ENCODE measurements around the gene FAM89B. TPM values are rescaled to one million over a fixed set of nuclear protein-coding genes. Genes with fewer than 3 reads are reported as not detected.

The FAM89B gene
- total and polyA plus RNA-seq, 10 donors, result 34.5 to 66.1 (median 48.4) TPM

GRCh38 chr11:65620666-65621065 lies 48.3 kb downstream of the FAM89B start:
- Histone ChIP-seq H3K27me3 (replicated peaks in 1 of 7) (no peaks in the 10 kb centered on the region), H3K9me3 (no peaks in the 10 kb centered on the region), H3K4me3 (no peak overlapping the region), H3K36me3 (peaks cover 10 to 89% (median 84%) of the 10 kb centered on the region in 6 donors), H3K4me1 (peaks cover 12 to 60% (median 30%) of the 10 kb centered on the region in 6 donors), H3K27ac (no peak overlapping the region)
- WGBS, 5 donors, result 89 to 95% (median 92%) methylated on average over 17 to 19 of the region's 19 CpGs
- peak; percentile 74 for DNase-seq
- intact Hi-C loops (cut with DNase I; ENCODE audit: low total_unique reads), result no loop called here
- TF ChIP-seq POLR2A (IDR thresholded peaks at IDR 0.05) (no peak), POLR2AphosphoS5 (IDR thresholded peaks at IDR 0.05) (peak in 1 of 3 donors; percentile 42)

DNA sequence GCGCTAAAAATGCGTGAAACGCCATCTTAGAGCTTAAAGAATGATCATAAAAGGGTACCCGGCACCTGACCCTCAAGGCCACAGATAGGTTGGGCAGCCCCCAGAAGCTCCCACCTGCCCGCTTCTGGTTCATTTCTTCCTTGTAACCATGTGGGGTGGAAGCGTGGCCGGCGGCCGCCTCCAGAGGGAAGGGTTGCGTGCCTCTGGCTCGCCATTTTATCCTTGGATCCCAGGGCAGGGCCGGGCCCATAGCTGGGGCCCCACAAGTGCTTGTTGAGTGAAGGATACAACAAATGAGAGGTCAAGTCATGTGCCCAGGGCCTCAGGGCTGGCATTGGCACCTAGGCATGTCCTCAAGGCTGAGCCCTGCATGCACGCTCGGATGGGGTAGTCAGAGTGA lies 49.1 kb downstream of the FAM89B start:
- Histone ChIP-seq H3K27me3 (replicated peaks in 1 of 7) (no peaks in the 10 kb centered on the region), H3K4me1 (peaks cover 8 to 62% (median 33%) of the 10 kb centered on the region in 6 donors), H3K9me3 (no peaks in the 10 kb centered on the region), H3K27ac (no peak overlapping the region), H3K4me3 (no peak overlapping the region), H3K36me3 (peaks cover 10 to 97% (median 91%) of the 10 kb centered on the region in 6 donors)
- TF ChIP-seq, protein P1, sequence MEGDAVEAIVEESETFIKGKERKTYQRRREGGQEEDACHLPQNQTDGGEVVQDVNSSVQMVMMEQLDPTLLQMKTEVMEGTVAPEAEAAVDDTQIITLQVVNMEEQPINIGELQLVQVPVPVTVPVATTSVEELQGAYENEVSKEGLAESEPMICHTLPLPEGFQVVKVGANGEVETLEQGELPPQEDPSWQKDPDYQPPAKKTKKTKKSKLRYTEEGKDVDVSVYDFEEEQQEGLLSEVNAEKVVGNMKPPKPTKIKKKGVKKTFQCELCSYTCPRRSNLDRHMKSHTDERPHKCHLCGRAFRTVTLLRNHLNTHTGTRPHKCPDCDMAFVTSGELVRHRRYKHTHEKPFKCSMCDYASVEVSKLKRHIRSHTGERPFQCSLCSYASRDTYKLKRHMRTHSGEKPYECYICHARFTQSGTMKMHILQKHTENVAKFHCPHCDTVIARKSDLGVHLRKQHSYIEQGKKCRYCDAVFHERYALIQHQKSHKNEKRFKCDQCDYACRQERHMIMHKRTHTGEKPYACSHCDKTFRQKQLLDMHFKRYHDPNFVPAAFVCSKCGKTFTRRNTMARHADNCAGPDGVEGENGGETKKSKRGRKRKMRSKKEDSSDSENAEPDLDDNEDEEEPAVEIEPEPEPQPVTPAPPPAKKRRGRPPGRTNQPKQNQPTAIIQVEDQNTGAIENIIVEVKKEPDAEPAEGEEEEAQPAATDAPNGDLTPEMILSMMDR (IDR thresholded peaks at IDR 0.05 in 8 of 11, conservative IDR thresholded peaks at IDR 0.05 in 3 of 11), result no peak
- peak in 1 of 3 donors; percentile 18 for TF ChIP-seq POLR2AphosphoS5 (IDR thresholded peaks at IDR 0.05)
- intact Hi-C loops (cut with DNase I; ENCODE audit: low total_unique reads), result no loop called here
- WGBS, 5 donors, result 95 to 97% (median 96%) methylated on average over 12 to 14 of the region's 14 CpGs
- DNase-seq, result no peak

DNA sequence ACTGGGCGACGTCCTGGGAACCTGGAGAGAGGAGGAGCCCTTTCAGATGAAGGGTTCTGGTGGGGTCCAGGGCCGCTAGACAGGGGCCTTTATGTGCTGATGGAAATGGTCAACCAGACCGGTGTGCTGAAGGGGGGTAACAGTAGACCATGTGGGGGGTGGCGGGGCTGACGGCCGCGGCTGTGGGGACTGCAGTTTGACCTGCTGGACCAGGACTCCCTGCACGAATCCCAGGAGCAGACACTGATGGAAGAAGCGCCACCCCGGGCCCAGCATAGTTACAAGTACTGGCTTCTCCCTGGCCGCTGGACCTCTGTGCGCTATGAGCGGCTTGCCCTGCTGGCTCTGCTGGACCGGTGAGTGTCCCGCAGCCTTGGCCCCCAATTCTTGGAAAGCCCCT lies 49.7 kb downstream of the FAM89B start:
- intact Hi-C loops (cut with DNase I; ENCODE audit: low total_unique reads), result no loop called here
- H3K36me3 ChIP-seq, result peaks cover 10 to 100% (median 97%) of the 10 kb centered on the region in 6 donors
- peaks cover 3 to 62% (median 29%) of the 10 kb centered on the region in 6 donors for H3K4me1 ChIP-seq
- TF ChIP-seq POLR2A (IDR thresholded peaks at IDR 0.05) (no peak), POLR2AphosphoS5 (IDR thresholded peaks at IDR 0.05) (no peak)
- TF ChIP-seq, protein P1 (IDR thresholded peaks at IDR 0.05 in 8 of 11, conservative IDR thresholded peaks at IDR 0.05 in 3 of 11), result no peak
- DNase-seq, result no peak
- no peak overlapping the region for H3K4me3 ChIP-seq
- H3K27ac ChIP-seq, result no peak overlapping the region
- no peaks in the 10 kb centered on the region for H3K9me3 ChIP-seq
- H3K27me3 ChIP-seq (replicated peaks in 1 of 7), result no peaks in the 10 kb centered on the region
- WGBS, 5 donors, result 90 to 98% (median 95%) methylated on average over 5 to 16 of the region's 16 CpGs

GRCh38 chr11:65623177-65623576 lies 50.8 kb downstream of the FAM89B start:
- Histone ChIP-seq H3K9me3 (no peaks in the 10 kb centered on the region), H3K27me3 (replicated peaks in 1 of 7) (no peaks in the 10 kb centered on the region), H3K4me1 (peaks cover 0 to 55% (median 20%) of the 10 kb centered on the region in 6 donors), H3K27ac (no peak overlapping the region), H3K4me3 (no peak overlapping the region), H3K36me3 (peaks cover 6 to 100% (median 97%) of the 10 kb centered on the region in 6 donors)
- intact Hi-C loops (cut with DNase I; ENCODE audit: low total_unique reads), result no loop called here
- 91 to 95% (median 94%) methylated on average over 12 to 14 of the region's 14 CpGs for WGBS, 5 donors
- TF ChIP-seq POLR2AphosphoS5 (IDR thresholded peaks at IDR 0.05) (peak in 1 of 3 donors; percentile 13), POLR2A (IDR thresholded peaks at IDR 0.05) (no peak)
- TF ChIP-seq, protein P1 (IDR thresholded peaks at IDR 0.05 in 8 of 11, conservative IDR thresholded peaks at IDR 0.05 in 3 of 11), result no peak
- DNase-seq, result no peak

Small RNA genes within 50 kb of the gene (small RNA-seq; reads per million reads assigned to genes)
- 0 reads per million in 4 donors for gene AP001362.1

Other genes starting within 250 kb of the FAM89B start
- gene DPF2, start 238.7 kb upstream of the FAM89B start, total RNA-seq, result 10 to 100 TPM; 35.7 to 67.0 (median 51.5) TPM
- gene DPF2, start 238.7 kb upstream of the FAM89B start, polyA plus RNA-seq, result 10 to 100 TPM; 20.5 to 27.2 (median 24.3) TPM
- gene TIGD3, start 217.8 kb upstream of the FAM89B start, total RNA-seq, result 1 to 10 TPM in 2 of 7 donors, under 1 TPM in 5; 0.56 to 2.7 (median 0.79) TPM
- 1 to 10 TPM; 1.1 to 2.1 (median 1.4) TPM for gene TIGD3, start 217.8 kb upstream of the FAM89B start, polyA plus RNA-seq
- gene SLC25A45, start 189.9 kb upstream of the FAM89B start, total RNA-seq, result 10 to 100 TPM; 11.6 to 33.4 (median 25.7) TPM
- gene SLC25A45, start 189.9 kb upstream of the FAM89B start, polyA plus RNA-seq, result 10 to 100 TPM; 14.1 to 26.2 (median 24.1) TPM
- gene FRMD8, start 185.9 kb upstream of the FAM89B start, total RNA-seq, result 100 to 1,000 TPM in 3 of 7 donors, 10 to 100 TPM in 4; 65.4 to 128 (median 99.5) TPM
- 10 to 100 TPM; 19.3 to 32.0 (median 23.4) TPM for gene FRMD8, start 185.9 kb upstream of the FAM89B start, polyA plus RNA-seq
- gene NEAT1, start 149.7 kb upstream of the FAM89B start, total RNA-seq, result 1,000 to 10,000 TPM in 2 of 7 donors, 100 to 1,000 TPM in 5; 266 to 1,804 (median 799) TPM
- gene NEAT1, start 149.7 kb upstream of the FAM89B start, polyA plus RNA-seq, result 1,000 to 10,000 TPM in 2 of 3 donors, 100 to 1,000 TPM in 1; 526 to 1,090 (median 1,018) TPM
- over 10,000 TPM; 10,088 to 24,490 (median 13,598) TPM for gene MALAT1, start 73.5 kb upstream of the FAM89B start, total RNA-seq
- gene MALAT1, start 73.5 kb upstream of the FAM89B start, polyA plus RNA-seq, result 100 to 1,000 TPM; 111 to 793 (median 171) TPM
- 100 to 1,000 TPM in 2 of 7 donors, 10 to 100 TPM in 5; 64.7 to 125 (median 77.4) TPM for gene SCYL1, start 47.5 kb upstream of the FAM89B start, total RNA-seq
- 10 to 100 TPM; 52.4 to 70.6 (median 60.7) TPM for gene SCYL1, start 47.5 kb upstream of the FAM89B start, polyA plus RNA-seq
- 100 to 1,000 TPM in 2 of 7 donors, 10 to 100 TPM in 5; 81.6 to 137 (median 95.8) TPM for gene LTBP3, start 14.2 kb upstream of the FAM89B start, total RNA-seq
- gene LTBP3, start 14.2 kb upstream of the FAM89B start, polyA plus RNA-seq, result 10 to 100 TPM; 20.6 to 57.0 (median 27.6) TPM
- gene ZNRD2, start 2.1 kb upstream of the FAM89B start, total RNA-seq, result 10 to 100 TPM; 20.9 to 68.8 (median 34.4) TPM
- gene ZNRD2, start 2.1 kb upstream of the FAM89B start, polyA plus RNA-seq, result 10 to 100 TPM; 32.6 to 49.5 (median 42.5) TPM
- 100 to 1,000 TPM; 151 to 365 (median 242) TPM for gene EHBP1L1, start 3.5 kb downstream of the FAM89B start, total RNA-seq
- 100 to 1,000 TPM in 2 of 3 donors, 10 to 100 TPM in 1; 44.3 to 174 (median 116) TPM for gene EHBP1L1, start 3.5 kb downstream of the FAM89B start, polyA plus RNA-seq
- gene KCNK7, start 23.3 kb downstream of the FAM89B start, total RNA-seq, result 1 to 10 TPM in 4 of 7 donors, under 1 TPM in 3; 0.63 to 3.2 (median 1.1) TPM
- 1 to 10 TPM; 1.9 to 6.2 (median 2.9) TPM for gene KCNK7, start 23.3 kb downstream of the FAM89B start, polyA plus RNA-seq
- gene MAP3K11, start 41.7 kb downstream of the FAM89B start, total RNA-seq, result 100 to 1,000 TPM in 3 of 7 donors, 10 to 100 TPM in 4; 93.5 to 158 (median 99.9) TPM
- gene MAP3K11, start 41.7 kb downstream of the FAM89B start, polyA plus RNA-seq, result 100 to 1,000 TPM in 1 of 3 donors, 10 to 100 TPM in 2; 29.4 to 109 (median 97.7) TPM
- 10 to 100 TPM; 38.6 to 51.3 (median 47.4) TPM for gene PCNX3, start 43.2 kb downstream of the FAM89B start, total RNA-seq
- gene PCNX3, start 43.2 kb downstream of the FAM89B start, polyA plus RNA-seq, result 10 to 100 TPM in 2 of 3 donors, 1 to 10 TPM in 1; 9.2 to 24.9 (median 17.7) TPM
- 100 to 1,000 TPM; 167 to 308 (median 255) TPM for gene SIPA1, start 65.6 kb downstream of the FAM89B start, total RNA-seq
- 100 to 1,000 TPM; 269 to 423 (median 327) TPM for gene SIPA1, start 65.6 kb downstream of the FAM89B start, polyA plus RNA-seq
- gene RELA, start 90.4 kb downstream of the FAM89B start, total RNA-seq, result 100 to 1,000 TPM in 1 of 7 donors, 10 to 100 TPM in 6; 68.2 to 115 (median 85.3) TPM
- 10 to 100 TPM; 25.8 to 43.0 (median 25.9) TPM for gene RELA, start 90.4 kb downstream of the FAM89B start, polyA plus RNA-seq
- 10 to 100 TPM; 55.0 to 85.8 (median 63.6) TPM for gene KAT5, start 139.7 kb downstream of the FAM89B start, total RNA-seq
- gene KAT5, start 139.7 kb downstream of the FAM89B start, polyA plus RNA-seq, result 100 to 1,000 TPM in 1 of 3 donors, 10 to 100 TPM in 2; 55.3 to 103 (median 72.4) TPM
- 100 to 1,000 TPM in 2 of 7 donors, 10 to 100 TPM in 5; 51.0 to 141 (median 54.4) TPM for gene RNASEH2C, start 148.3 kb downstream of the FAM89B start, total RNA-seq
- gene RNASEH2C, start 148.3 kb downstream of the FAM89B start, polyA plus RNA-seq, result 100 to 1,000 TPM in 2 of 3 donors, 10 to 100 TPM in 1; 56.3 to 124 (median 112) TPM
- 10 to 100 TPM; 28.9 to 58.9 (median 33.1) TPM for gene AP5B1, start 208.4 kb downstream of the FAM89B start, total RNA-seq
- 10 to 100 TPM in 1 of 3 donors, 1 to 10 TPM in 2; 2.8 to 12.6 (median 3.3) TPM for gene AP5B1, start 208.4 kb downstream of the FAM89B start, polyA plus RNA-seq
- under 1 TPM in 2 of 7 donors, not detected in 5; 0.14 to 0.47 TPM for gene OVOL1, start 214.5 kb downstream of the FAM89B start, total RNA-seq
- under 1 TPM in 2 of 3 donors, not detected in 1; 0.03 to 0.06 TPM for gene OVOL1, start 214.5 kb downstream of the FAM89B start, polyA plus RNA-seq

All from spleen (tissue), 11 donors.